Esophagus muscularis mucosa (tissue), 3 donors: ENCODE results near the gene CPA5.

Source experiments
- POLR2AphosphoS5 ChIP-seq, 2 donors: sonication (generic); formaldehyde crosslinking; IDR thresholded peaks; one replicate each; pipeline ENCODE4 v1.6.1; 2017; ENCODE audit warnings: antibody characterized with exemption in 2 of 2
- TF ChIP-seq, protein P1 (sequence below), 3 experiments: fragments of 200-600 bp in 2 of 3; fragments of 450-650 bp in 1 of 3; sonication (generic) in 2 of 3; IDR thresholded peaks; one replicate each; pipeline ENCODE4 v1.5.1; 2017 to 2019; ENCODE audit warnings: antibody characterized with exemption in 3 of 3, mild to moderate bottlenecking in 2 of 3, moderate library complexity in 1 of 3

GRCh38 chr7:130383187-130383980 is 38.8 kb downstream of the CPA5 start:
- TF ChIP-seq, protein P1, sequence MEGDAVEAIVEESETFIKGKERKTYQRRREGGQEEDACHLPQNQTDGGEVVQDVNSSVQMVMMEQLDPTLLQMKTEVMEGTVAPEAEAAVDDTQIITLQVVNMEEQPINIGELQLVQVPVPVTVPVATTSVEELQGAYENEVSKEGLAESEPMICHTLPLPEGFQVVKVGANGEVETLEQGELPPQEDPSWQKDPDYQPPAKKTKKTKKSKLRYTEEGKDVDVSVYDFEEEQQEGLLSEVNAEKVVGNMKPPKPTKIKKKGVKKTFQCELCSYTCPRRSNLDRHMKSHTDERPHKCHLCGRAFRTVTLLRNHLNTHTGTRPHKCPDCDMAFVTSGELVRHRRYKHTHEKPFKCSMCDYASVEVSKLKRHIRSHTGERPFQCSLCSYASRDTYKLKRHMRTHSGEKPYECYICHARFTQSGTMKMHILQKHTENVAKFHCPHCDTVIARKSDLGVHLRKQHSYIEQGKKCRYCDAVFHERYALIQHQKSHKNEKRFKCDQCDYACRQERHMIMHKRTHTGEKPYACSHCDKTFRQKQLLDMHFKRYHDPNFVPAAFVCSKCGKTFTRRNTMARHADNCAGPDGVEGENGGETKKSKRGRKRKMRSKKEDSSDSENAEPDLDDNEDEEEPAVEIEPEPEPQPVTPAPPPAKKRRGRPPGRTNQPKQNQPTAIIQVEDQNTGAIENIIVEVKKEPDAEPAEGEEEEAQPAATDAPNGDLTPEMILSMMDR (IDR thresholded peaks at IDR 0.05): no peak
- no peak for TF ChIP-seq POLR2AphosphoS5 (IDR thresholded peaks at IDR 0.05)
